Stimulated activated CD8-positive, alpha-beta memory T cell treated with anti-CD3 and anti-CD28 coated beads, Interleukin-15, amount 100 ng/mL, for 4 hours (primary cell): ENCODE results near the gene NSD1.
"Not testable (repeated sequence)": the region's sequence is repeated elsewhere in the genome, so short reads cannot be mapped to it uniquely, and the experiment has no call there.

Experiments used
- DNase-seq, 2 donors: peaks; one replicate each; pipeline ENCODE4 v3.0.0-alpha.2; 2020; ENCODE audit warnings: low read depth in 2 of 2

NSD1 gene

GRCh38 chr5:177328545-177329231, 195.1 kb downstream of the NSD1 start:
- DNase-seq: no peak

GRCh38 chr5:177329883-177330282, 196.3 kb downstream of the NSD1 start:
- no peak for DNase-seq

GRCh38 chr5:177330991-177331842, 197.6 kb downstream of the NSD1 start:
- no peak for DNase-seq

- DNase-seq: no peak
Observed at GRCh38 chr5:177332031-177332895, 198.7 kb downstream of the NSD1 start.

- no peak for DNase-seq
Observed at GRCh38 chr5:177332896-177333260, 199.3 kb downstream of the NSD1 start.

- no peak for DNase-seq
Observed at GRCh38 chr5:177333420-177334154, 200.0 kb downstream of the NSD1 start.

- no peak for DNase-seq
Observed at GRCh38 chr5:177334155-177334551, 200.6 kb downstream of the NSD1 start.

- no peak for DNase-seq
Observed at GRCh38 chr5:177334781-177335700, 201.5 kb downstream of the NSD1 start.

GRCh38 chr5:177335701-177336065, 202.1 kb downstream of the NSD1 start:
- no peak for DNase-seq

- DNase-seq: no peak
Observed at GRCh38 chr5:177336112-177336511, 202.5 kb downstream of the NSD1 start.

GRCh38 chr5:177336603-177337494, 203.3 kb downstream of the NSD1 start:
- no peak for DNase-seq

- DNase-seq: no peak
Observed at GRCh38 chr5:177338251-177339106, 204.9 kb downstream of the NSD1 start.

- no peak for DNase-seq
Observed at GRCh38 chr5:177339107-177339638, 205.6 kb downstream of the NSD1 start.

GRCh38 chr5:177343000-177343399, 209.4 kb downstream of the NSD1 start:
- DNase-seq: not testable (repeated sequence)

- no peak for DNase-seq
Observed at GRCh38 chr5:177343777-177344176, 210.2 kb downstream of the NSD1 start.

GRCh38 chr5:177344891-177345290, 211.3 kb downstream of the NSD1 start:
- DNase-seq: no peak

GRCh38 chr5:177346820-177347219, 213.2 kb downstream of the NSD1 start:
- no peak for DNase-seq

- no peak for DNase-seq
Observed at GRCh38 chr5:177347699-177348098, 214.1 kb downstream of the NSD1 start.

GRCh38 chr5:177349362-177349647, 215.7 kb downstream of the NSD1 start:
- no peak for DNase-seq
